HG03025 (cell line): ENCODE results near the gene AEN.

Experiments used
- ATAC-seq: cut with Tn5 transposase; IDR thresholded peaks from one replicate; pipeline ENCODE4 v1.9.1; 2021; ENCODE audit warnings: mild to moderate bottlenecking, moderate library complexity; ENCODE audit not compliant: unreplicated experiment, low FRiP score

Gene AEN

DNA sequence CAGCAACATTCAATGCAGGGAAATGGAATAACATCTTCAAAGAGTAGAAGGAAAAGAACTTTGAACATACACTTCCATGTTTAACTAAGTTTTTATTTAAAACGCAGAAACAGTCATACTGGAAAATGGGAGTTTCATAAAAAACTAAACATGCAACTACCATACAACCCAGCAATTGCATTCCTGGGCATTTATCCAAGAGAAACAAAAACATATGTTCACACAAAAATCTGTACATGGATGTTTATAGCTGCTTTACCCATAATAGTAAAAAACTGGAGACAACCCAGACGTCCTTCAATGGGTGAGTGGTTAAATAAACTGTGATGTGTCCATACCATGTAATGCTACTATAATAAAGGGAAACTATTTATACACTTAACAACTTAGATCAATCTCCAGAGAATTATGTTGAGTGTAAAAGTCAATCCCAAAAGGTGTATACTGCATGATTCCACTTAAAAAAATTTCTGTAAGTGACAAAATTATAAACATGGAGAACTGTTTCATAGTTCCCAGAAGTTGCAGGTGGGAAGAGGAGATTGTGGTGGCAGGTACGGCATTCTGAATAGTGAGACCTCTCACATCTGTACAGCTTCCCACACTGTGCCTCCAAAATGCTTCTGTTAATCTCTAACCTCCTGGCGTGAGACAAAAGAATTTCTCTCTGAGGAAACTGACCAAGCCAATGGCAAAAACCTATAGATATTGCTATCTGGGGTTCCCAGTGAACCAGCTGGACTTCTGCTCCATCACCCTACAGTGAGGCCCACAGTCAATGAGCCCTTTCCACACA is 40.8 kb downstream of the AEN start:
- ATAC-seq, result no peak

DNA sequence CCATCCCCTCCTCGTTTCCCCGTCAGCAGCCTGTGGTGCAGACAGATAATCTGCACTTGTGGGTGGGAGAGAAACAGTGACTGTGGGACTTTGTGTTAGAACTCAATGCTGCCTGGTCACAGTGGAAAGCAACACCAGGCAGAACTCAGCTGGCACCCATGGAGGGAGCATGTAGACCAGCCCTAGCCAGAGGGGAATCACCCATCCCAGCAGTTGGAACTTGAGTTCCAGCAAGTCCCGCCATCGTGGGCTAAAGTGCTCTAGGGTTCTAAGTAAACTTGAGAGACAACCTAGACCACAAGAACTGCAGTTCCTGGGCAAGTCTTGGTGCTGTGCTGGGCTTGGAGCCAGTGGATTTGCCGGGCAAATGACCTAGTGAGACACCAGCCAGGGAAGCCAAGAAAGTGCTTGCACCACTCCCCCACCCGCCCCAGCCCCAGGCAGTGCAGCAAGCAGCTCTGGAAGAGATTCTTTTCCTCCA is 42.0 kb downstream of the AEN start:
- no peak for ATAC-seq

DNA sequence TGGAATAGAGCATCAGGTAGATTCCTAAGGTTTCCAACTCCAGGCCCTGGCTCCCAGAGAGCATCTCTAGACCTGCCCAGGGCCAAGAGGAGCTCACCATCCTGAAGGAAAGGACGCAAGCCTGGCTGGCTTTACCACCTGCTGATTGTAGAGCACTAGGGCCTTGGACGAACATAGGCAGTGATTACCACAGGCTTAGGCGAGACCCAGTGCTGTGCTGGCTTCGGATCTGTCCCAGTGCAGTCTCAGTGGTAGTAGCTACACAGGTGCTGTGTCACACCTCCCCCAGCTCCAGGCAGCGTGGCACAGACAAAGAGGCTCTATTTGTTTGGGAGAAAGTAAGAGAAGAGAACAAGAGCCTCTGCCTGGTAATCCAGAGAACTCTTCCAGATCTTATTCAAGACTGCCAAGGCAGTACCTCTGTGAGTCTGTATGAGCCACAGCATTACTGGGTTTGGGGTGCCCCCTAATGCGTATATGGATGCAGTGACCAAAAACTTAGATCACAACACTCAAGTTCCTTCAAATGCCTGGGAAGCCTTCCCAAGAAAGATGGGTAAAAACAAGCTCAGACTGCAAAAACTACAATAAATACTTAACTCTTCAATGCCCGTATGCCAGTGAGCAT is 43.1 kb downstream of the AEN start:
- no peak for ATAC-seq

DNA sequence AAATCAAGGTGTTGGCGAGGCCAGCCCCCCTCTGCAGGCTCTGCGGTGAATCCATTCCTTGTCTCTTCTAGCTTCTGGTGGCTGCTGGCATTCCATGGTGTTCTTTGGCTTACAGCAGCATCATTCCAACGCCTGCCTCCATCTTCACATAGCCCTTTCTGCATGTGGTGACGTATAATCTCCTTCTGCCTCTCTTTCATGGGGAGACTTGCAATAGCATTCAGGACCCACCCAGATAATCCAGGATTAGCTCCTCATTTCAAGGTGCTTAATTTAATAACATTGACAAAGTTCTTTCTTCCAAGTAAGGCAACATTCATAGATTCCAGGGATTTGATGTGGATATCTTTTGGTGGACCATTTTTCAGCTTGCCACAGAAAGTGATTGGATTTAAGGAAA is 53.5 kb downstream of the AEN start:
- ATAC-seq, result no peak

DNA sequence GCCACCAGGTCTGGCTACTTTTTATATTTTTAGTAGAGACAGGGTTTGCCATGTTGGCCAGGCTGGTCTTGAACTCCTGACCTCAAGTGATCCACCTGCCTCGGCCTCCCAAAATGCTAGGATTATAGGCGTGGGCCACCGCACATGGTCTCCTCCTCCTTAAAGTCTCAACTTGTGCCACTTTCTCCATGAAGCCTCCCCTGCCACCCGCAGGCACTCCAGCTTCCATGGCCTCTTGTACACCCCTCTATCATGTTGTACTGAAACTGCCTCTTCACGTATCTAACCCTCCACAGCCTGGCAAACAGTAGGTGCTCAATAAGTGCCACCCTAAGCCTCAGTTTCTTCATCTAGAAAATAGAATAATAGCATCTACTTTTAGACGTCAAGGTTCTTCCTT is 57.6 kb downstream of the AEN start:
- ATAC-seq, result no peak

DNA sequence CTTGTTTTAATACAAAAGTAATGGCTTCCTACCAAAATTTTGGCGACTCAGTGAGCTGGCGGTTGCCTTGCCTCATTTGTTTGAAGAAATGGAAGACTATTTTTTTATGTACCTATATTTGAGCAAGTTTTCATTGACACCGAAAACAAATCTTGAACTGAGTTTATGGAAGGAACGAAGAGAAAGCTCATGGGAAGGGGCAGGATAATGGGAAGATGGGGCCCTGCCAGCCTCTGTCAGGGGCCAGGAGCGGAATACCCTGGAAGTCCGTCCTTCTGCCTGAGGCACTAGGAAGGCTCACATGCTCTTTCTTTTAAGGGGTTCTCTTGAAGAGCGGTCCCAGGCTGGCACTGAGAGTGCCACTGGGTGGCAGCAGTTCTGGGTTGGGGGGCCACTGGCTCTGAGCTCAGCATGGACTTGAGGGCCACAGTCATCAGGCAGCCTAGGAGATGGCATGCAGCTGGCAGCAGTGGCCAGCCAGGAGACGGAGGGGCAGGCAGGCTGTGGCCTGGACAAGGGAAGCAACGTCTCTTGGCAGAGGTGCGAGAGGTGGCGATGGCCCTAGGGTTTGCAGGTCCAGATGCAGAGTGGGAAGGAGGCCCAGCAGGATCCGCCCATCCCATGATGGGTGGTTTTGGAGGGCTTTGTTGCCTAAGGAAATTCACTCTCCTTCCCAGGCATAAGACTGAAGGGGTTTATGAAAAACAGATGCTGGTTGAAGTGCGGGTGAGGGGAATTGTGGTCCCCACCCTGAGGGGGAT is 59.3 kb downstream of the AEN start:
- ATAC-seq, result no peak

DNA sequence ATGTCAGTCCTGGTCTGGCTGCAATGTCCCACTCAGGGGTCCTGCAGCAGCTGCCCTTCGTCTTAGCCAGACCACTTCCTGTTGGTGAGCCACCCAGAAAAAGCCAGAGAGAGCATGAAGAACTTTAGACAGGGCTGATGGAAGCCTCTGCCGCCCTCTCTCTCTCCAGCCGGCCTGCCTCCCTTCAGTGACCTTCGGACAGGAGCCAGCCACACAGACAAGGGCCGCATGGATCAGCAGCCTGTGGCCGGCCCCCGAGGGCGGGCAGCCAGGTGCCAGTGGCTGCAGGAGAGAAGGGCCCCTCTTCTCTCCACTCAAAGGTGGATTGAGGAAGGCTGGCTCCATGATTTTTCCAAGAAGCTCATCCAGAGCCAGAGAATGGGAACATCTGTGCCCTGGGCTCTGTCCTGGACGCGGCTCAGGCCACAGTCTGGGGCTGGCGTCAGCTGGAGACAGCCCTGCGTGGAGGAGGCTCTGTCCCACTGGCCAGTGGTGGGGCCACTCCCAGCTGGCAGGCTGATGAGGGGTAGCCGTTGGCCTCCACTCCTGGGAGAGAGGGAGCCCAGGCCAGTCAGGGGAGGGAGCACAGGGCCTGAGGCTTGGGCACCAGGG is 60.6 kb downstream of the AEN start:
- no peak for ATAC-seq
